Measurements from ENCODE around the gene RNF44.
A peak's percentile ranks its signal among the peaks of the same experiment; 100 is the strongest.

Gene RNF44

GRCh38 chr5:176536902-176537553 is at the start of gene RNF44:
Gene RNF44 (minus strand): TSS chr5:176537402. CDS start chr5:176532472, 4,930 bp downstream.
- H3K27ac ChIP-seq = peak within 1 kb of the TSS; percentile 93
- peak; percentile 88 for DNase-seq (ENCODE audit: low read depth, low spot score)

- no peak for DNase-seq (ENCODE audit: low read depth, low spot score)
- H3K27ac ChIP-seq = no peak overlapping the region
Observed at GRCh38 chr5:176583076-176583475, 45.9 kb upstream of the RNF44 start.

GRCh38 chr5:176581361-176581760 is 44.2 kb upstream of the RNF44 start:
- H3K27ac ChIP-seq = no peak overlapping the region
- no peak for DNase-seq (ENCODE audit: low read depth, low spot score)

GRCh38 chr5:176579323-176579722 is 42.1 kb upstream of the RNF44 start:
- no peak for DNase-seq (ENCODE audit: low read depth, low spot score)
- no peak overlapping the region for H3K27ac ChIP-seq

GRCh38 chr5:176578391-176578808 is 41.2 kb upstream of the RNF44 start:
- H3K27ac ChIP-seq = no peak overlapping the region
- DNase-seq (ENCODE audit: low read depth, low spot score) = peak; percentile 51

- no peak for DNase-seq (ENCODE audit: low read depth, low spot score)
- no peak overlapping the region for H3K27ac ChIP-seq
Observed at GRCh38 chr5:176577312-176578176, 40.3 kb upstream of the RNF44 start.

- no peak overlapping the region for H3K27ac ChIP-seq
- DNase-seq (ENCODE audit: low read depth, low spot score) = no peak
Observed at GRCh38 chr5:176575488-176576422, 38.6 kb upstream of the RNF44 start.

GRCh38 chr5:176575066-176575465 is 37.9 kb upstream of the RNF44 start:
- no peak for DNase-seq (ENCODE audit: low read depth, low spot score)
- H3K27ac ChIP-seq = no peak overlapping the region

GRCh38 chr5:176574297-176574591 is 37.0 kb upstream of the RNF44 start:
- no peak overlapping the region for H3K27ac ChIP-seq
- DNase-seq (ENCODE audit: low read depth, low spot score) = no peak

- no peak overlapping the region for H3K27ac ChIP-seq
- no peak for DNase-seq (ENCODE audit: low read depth, low spot score)
Observed at GRCh38 chr5:176573564-176574296, 36.5 kb upstream of the RNF44 start.

- H3K27ac ChIP-seq = no peak overlapping the region
- DNase-seq (ENCODE audit: low read depth, low spot score) = no peak
Observed at GRCh38 chr5:176570044-176570443, 32.8 kb upstream of the RNF44 start.

GRCh38 chr5:176568657-176569056 is 31.5 kb upstream of the RNF44 start:
- DNase-seq (ENCODE audit: low read depth, low spot score) = no peak

GRCh38 chr5:176565760-176566288 is 28.6 kb upstream of the RNF44 start:
- DNase-seq (ENCODE audit: low read depth, low spot score) = no peak
- no peak overlapping the region for H3K27ac ChIP-seq

More at GRCh38 chr5:176568657-176569056, 31.5 kb upstream of the RNF44 start:
- no peak overlapping the region for H3K27ac ChIP-seq

- DNase-seq (ENCODE audit: low read depth, low spot score) = no peak
- peak overlapping the region; percentile 20 for H3K27ac ChIP-seq
Observed at GRCh38 chr5:176564002-176564401, 26.8 kb upstream of the RNF44 start.

- no peak for DNase-seq (ENCODE audit: low read depth, low spot score)
Observed at GRCh38 chr5:176562189-176562588, 25.0 kb upstream of the RNF44 start.

GRCh38 chr5:176561259-176561658 is 24.1 kb upstream of the RNF44 start:
- DNase-seq (ENCODE audit: low read depth, low spot score) = no peak
- no peak overlapping the region for H3K27ac ChIP-seq

More at GRCh38 chr5:176562189-176562588, 25.0 kb upstream of the RNF44 start:
- no peak overlapping the region for H3K27ac ChIP-seq

GRCh38 chr5:176560364-176560763 is 23.2 kb upstream of the RNF44 start:
- no peak overlapping the region for H3K27ac ChIP-seq
- DNase-seq (ENCODE audit: low read depth, low spot score) = no peak

- H3K27ac ChIP-seq = no peak overlapping the region
- no peak for DNase-seq (ENCODE audit: low read depth, low spot score)
Observed at GRCh38 chr5:176559683-176560082, 22.5 kb upstream of the RNF44 start.

- H3K27ac ChIP-seq = no peak overlapping the region
- DNase-seq (ENCODE audit: low read depth, low spot score) = no peak
Observed at GRCh38 chr5:176557846-176558245, 20.6 kb upstream of the RNF44 start.
